ENCODE data around the gene CDC42BPA.

CDC42BPA gene

GRCh38 chr1:227335242-227336020 is 17.1 kb upstream of the CDC42BPA start:
- TF ChIP-seq, protein P1, sequence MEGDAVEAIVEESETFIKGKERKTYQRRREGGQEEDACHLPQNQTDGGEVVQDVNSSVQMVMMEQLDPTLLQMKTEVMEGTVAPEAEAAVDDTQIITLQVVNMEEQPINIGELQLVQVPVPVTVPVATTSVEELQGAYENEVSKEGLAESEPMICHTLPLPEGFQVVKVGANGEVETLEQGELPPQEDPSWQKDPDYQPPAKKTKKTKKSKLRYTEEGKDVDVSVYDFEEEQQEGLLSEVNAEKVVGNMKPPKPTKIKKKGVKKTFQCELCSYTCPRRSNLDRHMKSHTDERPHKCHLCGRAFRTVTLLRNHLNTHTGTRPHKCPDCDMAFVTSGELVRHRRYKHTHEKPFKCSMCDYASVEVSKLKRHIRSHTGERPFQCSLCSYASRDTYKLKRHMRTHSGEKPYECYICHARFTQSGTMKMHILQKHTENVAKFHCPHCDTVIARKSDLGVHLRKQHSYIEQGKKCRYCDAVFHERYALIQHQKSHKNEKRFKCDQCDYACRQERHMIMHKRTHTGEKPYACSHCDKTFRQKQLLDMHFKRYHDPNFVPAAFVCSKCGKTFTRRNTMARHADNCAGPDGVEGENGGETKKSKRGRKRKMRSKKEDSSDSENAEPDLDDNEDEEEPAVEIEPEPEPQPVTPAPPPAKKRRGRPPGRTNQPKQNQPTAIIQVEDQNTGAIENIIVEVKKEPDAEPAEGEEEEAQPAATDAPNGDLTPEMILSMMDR (IDR thresholded peaks at IDR 0.05; ENCODE audit: borderline replicate concordance, extremely low read depth, low read length, poor library complexity, severe bottlenecking), result no peak
- no peak for TF ChIP-seq EZH2 (IDR thresholded peaks at IDR 0.05; ENCODE audit: borderline replicate concordance, low read depth, low read length, severe bottlenecking)
- Histone ChIP-seq H3K9me3 (ENCODE audit: insufficient read depth, low read length, severe bottlenecking) (no peaks in the 10 kb centered on the region), H3K27me3 (ENCODE audit: insufficient read depth, low read length, poor library complexity) (no peaks in the 10 kb centered on the region), H3K4me3 (ENCODE audit: low read depth in 1 of 2, low read length in 2 of 2) (no peak overlapping the region), H3K36me3 (ENCODE audit: insufficient read depth, low read length) (no peaks in the 10 kb centered on the region), H3K4me1 (ENCODE audit: insufficient read depth, low read length) (no peaks in the 10 kb centered on the region), H2AFZ (ENCODE audit: low read depth, low read length) (no peak overlapping the region), H3K27ac (ENCODE audit: low read length) (no peak overlapping the region), H3K9ac (ENCODE audit: low read depth, low read length) (no peak overlapping the region), H3K79me2 (ENCODE audit: insufficient read depth, low read length) (no peaks in the 10 kb centered on the region), H4K20me1 (ENCODE audit: insufficient read depth, low read length) (no peaks in the 10 kb centered on the region), H3K4me2 (ENCODE audit: insufficient read depth, low read length) (no peak overlapping the region)
- no peak for DNase-seq
- ATAC-seq (ENCODE audit: insufficient read depth, low read depth), result no peak

- no peaks in the 10 kb centered on the region for H3K9me3 ChIP-seq (ENCODE audit: insufficient read depth, low read length, severe bottlenecking)
- DNase-seq (no peak), ATAC-seq (ENCODE audit: insufficient read depth, low read depth) (no peak)
- H3K79me2 ChIP-seq (ENCODE audit: insufficient read depth, low read length), result no peaks in the 10 kb centered on the region
- no peak overlapping the region for H3K4me2 ChIP-seq (ENCODE audit: insufficient read depth, low read length)
- H3K27me3 ChIP-seq (ENCODE audit: insufficient read depth, low read length, poor library complexity), result no peaks in the 10 kb centered on the region
- no peak overlapping the region for H3K4me3 ChIP-seq (ENCODE audit: low read depth in 1 of 2, low read length in 2 of 2)
- no peaks in the 10 kb centered on the region for H3K4me1 ChIP-seq (ENCODE audit: insufficient read depth, low read length)
- no peaks in the 10 kb centered on the region for H4K20me1 ChIP-seq (ENCODE audit: insufficient read depth, low read length)
- no peak overlapping the region for H2AFZ ChIP-seq (ENCODE audit: low read depth, low read length)
- no peak for TF ChIP-seq EZH2 (IDR thresholded peaks at IDR 0.05; ENCODE audit: borderline replicate concordance, low read depth, low read length, severe bottlenecking)
- TF ChIP-seq, protein P1 (IDR thresholded peaks at IDR 0.05; ENCODE audit: borderline replicate concordance, extremely low read depth, low read length, poor library complexity, severe bottlenecking), result no peak
- no peak overlapping the region for H3K9ac ChIP-seq (ENCODE audit: low read depth, low read length)
- no peaks in the 10 kb centered on the region for H3K36me3 ChIP-seq (ENCODE audit: insufficient read depth, low read length)
- H3K27ac ChIP-seq (ENCODE audit: low read length), result no peak overlapping the region
Observed at GRCh38 chr1:227333423-227333822, 15.1 kb upstream of the CDC42BPA start.

DNA sequence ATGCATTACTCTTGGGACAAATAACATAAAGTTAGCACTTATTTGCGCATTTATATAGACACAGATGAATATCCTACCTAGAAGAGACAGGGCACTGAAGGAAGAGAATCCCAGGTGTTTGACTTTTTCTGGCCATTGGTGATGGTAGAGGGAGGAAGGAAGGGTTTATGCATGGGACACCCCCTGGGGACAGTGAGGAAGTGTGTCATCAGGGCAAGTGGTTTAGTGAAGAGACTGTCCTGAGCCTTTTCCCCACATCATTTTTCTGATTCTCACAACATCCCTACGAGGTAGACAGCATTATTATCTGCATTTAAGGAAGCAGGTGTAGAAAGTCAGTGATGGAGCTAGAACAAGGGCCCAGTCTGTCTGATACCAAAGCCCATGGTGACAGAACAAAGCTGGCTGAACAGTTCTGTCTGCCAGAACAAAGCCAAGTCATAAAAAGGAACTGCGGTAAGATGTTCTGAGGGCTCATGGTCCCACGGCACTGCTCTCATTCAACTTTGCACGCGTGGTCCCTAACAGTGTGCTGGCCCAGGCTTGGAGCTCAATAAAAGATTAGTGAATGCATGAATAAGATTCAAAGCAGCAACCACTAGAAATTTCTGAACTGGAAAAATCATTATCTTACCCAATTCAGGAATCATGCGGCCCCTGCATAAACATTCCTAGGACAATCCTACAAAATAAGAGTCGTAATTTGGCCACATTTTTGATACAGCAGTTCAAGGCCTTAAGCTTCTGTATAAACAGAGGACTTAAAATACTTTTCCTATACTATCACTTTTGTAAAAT is 12.2 kb upstream of the CDC42BPA start:
- Histone ChIP-seq H3K4me1 (ENCODE audit: insufficient read depth, low read length) (no peaks in the 10 kb centered on the region), H2AFZ (ENCODE audit: low read depth, low read length) (no peak overlapping the region), H3K27me3 (ENCODE audit: insufficient read depth, low read length, poor library complexity) (no peaks in the 10 kb centered on the region), H4K20me1 (ENCODE audit: insufficient read depth, low read length) (no peaks in the 10 kb centered on the region), H3K9ac (ENCODE audit: low read depth, low read length) (no peak overlapping the region), H3K4me2 (ENCODE audit: insufficient read depth, low read length) (no peak overlapping the region), H3K27ac (ENCODE audit: low read length) (no peak overlapping the region), H3K36me3 (ENCODE audit: insufficient read depth, low read length) (no peaks in the 10 kb centered on the region), H3K79me2 (ENCODE audit: insufficient read depth, low read length) (no peaks in the 10 kb centered on the region), H3K9me3 (ENCODE audit: insufficient read depth, low read length, severe bottlenecking) (no peaks in the 10 kb centered on the region), H3K4me3 (ENCODE audit: low read depth in 1 of 2, low read length in 2 of 2) (no peak overlapping the region)
- DNase-seq (no peak), ATAC-seq (ENCODE audit: insufficient read depth, low read depth) (no peak)
- TF ChIP-seq, protein P1 (IDR thresholded peaks at IDR 0.05; ENCODE audit: borderline replicate concordance, extremely low read depth, low read length, poor library complexity, severe bottlenecking), result no peak
- no peak for TF ChIP-seq EZH2 (IDR thresholded peaks at IDR 0.05; ENCODE audit: borderline replicate concordance, low read depth, low read length, severe bottlenecking)
